GM23338 (cell line): ENCODE data around the gene ETV6. TPM values are rescaled to one million over a fixed set of nuclear protein-coding genes. Genes with fewer than 3 reads are reported as not detected.

Experiments used
- ATAC-seq: fragments of 200-7000 bp; cut with Tn5 transposase; 3 replicates; pipeline ENCODE4 v1.9.1; 2020
- DNase-seq: peaks from one replicate; pipeline ENCODE4 v3.0.0-alpha.2; 2015; ENCODE audit warnings: low spot score
- H2AFZ ChIP-seq: fragments of 200-600 bp; sonication (generic); 2 replicates; pipeline ENCODE4 v1.8.0; 2016; ENCODE audit warnings: antibody characterized with exemption, mild to moderate bottlenecking, moderate library complexity
- H3F3A ChIP-seq: fragments of 200-600 bp; sonication (generic); replicated peaks from 2 replicates; pipeline ENCODE4 v1.8.0; 2017; ENCODE audit warnings: antibody characterized with exemption, mixed run types, low read depth
- H3K27ac ChIP-seq: fragments of 200-600 bp; sonication (generic); 2 replicates; pipeline ENCODE4 v1.6.1; 2016; ENCODE audit warnings: low read depth
- H3K27me3 ChIP-seq: fragments of 200-600 bp; sonication (generic); 2 replicates; pipeline ENCODE4 v1.8.0; 2016; ENCODE audit warnings: mild to moderate bottlenecking, mixed run types, moderate library complexity; ENCODE audit not compliant: insufficient read depth
- H3K36me3 ChIP-seq: fragments of 200-600 bp; sonication (generic); 2 replicates; pipeline ENCODE4 v1.8.0; 2016; ENCODE audit warnings: mild to moderate bottlenecking; ENCODE audit not compliant: insufficient read depth
- H3K4me1 ChIP-seq: fragments of 200-600 bp; sonication (generic); 2 replicates; pipeline ENCODE4 v1.8.0; 2016; ENCODE audit warnings: mild to moderate bottlenecking, moderate library complexity; ENCODE audit not compliant: insufficient read depth
- H3K4me2 ChIP-seq: fragments of 200-600 bp; sonication (generic); 2 replicates; pipeline ENCODE4 v1.7.1; 2017; ENCODE audit warnings: mixed run types
- H3K4me3 ChIP-seq: fragments of 200-600 bp; sonication (generic); 2 replicates; pipeline ENCODE4 v1.6.1; 2016; ENCODE audit warnings: mixed run types
- H3K79me2 ChIP-seq: fragments of 200-600 bp; sonication (generic); replicated peaks from 2 replicates; pipeline ENCODE4 v1.8.0; 2017; ENCODE audit warnings: mild to moderate bottlenecking; ENCODE audit not compliant: insufficient read depth
- H3K9me2 ChIP-seq: fragments of 200-600 bp; sonication (generic); 2 replicates; pipeline ENCODE4 v1.8.0; 2017; ENCODE audit not compliant: insufficient read depth
- H4K20me1 ChIP-seq: fragments of 200-600 bp; sonication (generic); replicated peaks from 2 replicates; pipeline ENCODE4 v1.8.0; 2017; ENCODE audit warnings: mild to moderate bottlenecking; ENCODE audit not compliant: insufficient read depth
- H3K27ac Mint-ChIP-seq: 2 replicates; pipeline ENCODE4 v1.8.0; 2020; ENCODE audit warnings: inconsistent platforms, mild to moderate bottlenecking, moderate library complexity, mixed read lengths
- H3K27me3 Mint-ChIP-seq: 3 replicates; pipeline ENCODE4 v1.8.0; 2022; ENCODE audit warnings: low read depth, mild to moderate bottlenecking, moderate library complexity, mixed read lengths, inconsistent platforms; ENCODE audit not compliant: insufficient read depth, poor library complexity
- H3K36me3 Mint-ChIP-seq: 3 replicates; pipeline ENCODE4 v1.8.0; 2021; ENCODE audit warnings: low read depth, mild to moderate bottlenecking, inconsistent platforms, moderate library complexity, mixed read lengths
- H3K4me1 Mint-ChIP-seq: 3 replicates; pipeline ENCODE4 v1.8.0; 2020; ENCODE audit warnings: mild to moderate bottlenecking, inconsistent platforms, mixed read lengths
- H3K4me3 Mint-ChIP-seq: 3 replicates; pipeline ENCODE4 v1.8.0; 2021; ENCODE audit warnings: moderate library complexity, mild to moderate bottlenecking, inconsistent platforms, mixed read lengths
- H3K9me3 Mint-ChIP-seq: 3 replicates; pipeline ENCODE4 v1.8.0; 2020; ENCODE audit warnings: moderate library complexity, mild to moderate bottlenecking, inconsistent platforms, mixed read lengths
- CREB1 ChIP-seq: fragments of 250-450 bp; sonication (Bioruptor Pico); IDR thresholded peaks from 2 replicates; pipeline ENCODE4 v1.5.0; 2020; ENCODE audit warnings: low read depth, mild to moderate bottlenecking, moderate library complexity
- CTCF ChIP-seq, 2 experiments: fragments of 200-600 bp in 1 of 2; sonication (generic) in 1 of 2; conservative IDR thresholded peaks; 2 replicates each; pipeline versions ENCODE4 v1.5.1 to v1.6.1; 2016 to 2017; ENCODE audit warnings: antibody characterized with exemption in 2 of 2, low read depth in 2 of 2, mild to moderate bottlenecking in 2 of 2, moderate library complexity in 1 of 2
- ETS1 ChIP-seq: IDR thresholded peaks from 2 replicates; pipeline ENCODE4 v1.6.1; 2016; ENCODE audit warnings: antibody characterized with exemption
- EZH2 ChIP-seq: fragments of 200-600 bp; sonication (generic); IDR thresholded peaks from one replicate; pipeline ENCODE4 v1.8.0; 2017; ENCODE audit warnings: antibody characterized with exemption, mild to moderate bottlenecking, low read depth; ENCODE audit not compliant: unreplicated experiment
- EZH2phosphoT487 ChIP-seq: fragments of 200-600 bp; sonication (generic); IDR thresholded peaks from one replicate; pipeline ENCODE4 v1.8.1; 2018; ENCODE audit warnings: antibody characterized with exemption; ENCODE audit not compliant: unreplicated experiment
- JUNB ChIP-seq: IDR thresholded peaks from one replicate; pipeline ENCODE4 v1.6.1; 2016; ENCODE audit warnings: antibody characterized with exemption; ENCODE audit not compliant: unreplicated experiment
- NANOG ChIP-seq: IDR thresholded peaks from 2 replicates; pipeline ENCODE4 v1.6.1; 2016; ENCODE audit warnings: antibody characterized with exemption, borderline replicate concordance
- POLR2AphosphoS5 ChIP-seq: IDR thresholded peaks from 2 replicates; pipeline ENCODE4 v1.6.1; 2016; ENCODE audit warnings: antibody characterized with exemption, low read depth
- REST ChIP-seq: IDR thresholded peaks from one replicate; pipeline ENCODE4 v1.6.1; 2018; ENCODE audit warnings: antibody characterized with exemption; ENCODE audit not compliant: unreplicated experiment
- ZNF331 ChIP-seq: fragments of 250-450 bp; sonication (Bioruptor Pico); IDR thresholded peaks from 2 replicates; pipeline ENCODE4 v1.5.0; 2020; ENCODE audit warnings: low read depth, mild to moderate bottlenecking, moderate library complexity
- ZNF462 ChIP-seq: fragments of 250-450 bp; sonication (Bioruptor Pico); IDR thresholded peaks from 2 replicates; pipeline ENCODE4 v1.5.0; 2020; ENCODE audit warnings: mild to moderate bottlenecking, moderate library complexity
- polyA plus RNA-seq: library from polyadenylated mRNA; unstranded; fragments of >200 nt; fragmentation: Nextera tagmentation; extraction: Ambion mirVana; gene quantifications from 2 replicates; pipeline ENCODE4 v1.2.1, GENCODE V29; 2016
- total RNA-seq: library from RNA; depleted of rRNA; stranded (reverse); fragments of >200 nt; shearing (Covaris generic); gene quantifications from 2 replicates; pipeline ENCODE4 v1.2.3, GENCODE V29; 2014

The ETV6 gene
- total and polyA plus RNA-seq, 2 experiments from 2014 or later = 7.5 to 15.1 TPM

- H3K9me3 Mint-ChIP-seq = no peaks in the 10 kb centered on the region
- no peaks in the 10 kb centered on the region for H4K20me1 ChIP-seq
- H3K4me1 ChIP-seq = peaks cover 60% of the 10 kb centered on the region
- peak overlapping the region; percentile 47 for H3K4me2 ChIP-seq
- H3K4me3 Mint-ChIP-seq = no peak overlapping the region; the same call in 2 of the 3 replicates
- H3K27ac Mint-ChIP-seq = no peak overlapping the region; the same call in 1 of the 2 replicates
- H3K36me3 Mint-ChIP-seq = no peaks in the 10 kb centered on the region
- H3K4me1 Mint-ChIP-seq = peaks cover 24% of the 10 kb centered on the region
- DNase-seq (peak; percentile 75), ATAC-seq (peak; percentile 81)
- H3K27me3 ChIP-seq = no peaks in the 10 kb centered on the region
- TF ChIP-seq ZNF462 (CRISPR knock-in tag) (no peak), JUNB (no peak), CREB1 (CRISPR knock-in tag) (no peak), EZH2 (no peak), REST (no peak), NANOG (no peak), CTCF (conservative IDR thresholded peaks at IDR 0.05; ENCODE audit: low read depth in 2 of 2) (no peak), ZNF331 (CRISPR knock-in tag) (no peak), EZH2phosphoT487 (no peak), ETS1 (no peak), POLR2AphosphoS5 (no peak)
- H2AFZ ChIP-seq = no peak overlapping the region
- H3K9me2 ChIP-seq = no peaks in the 10 kb centered on the region
- no peaks in the 10 kb centered on the region for H3K36me3 ChIP-seq
- H3K79me2 ChIP-seq = no peaks in the 10 kb centered on the region
- peak overlapping the region; percentile 37 for H3K4me3 ChIP-seq
- peak overlapping the region; percentile 85 for H3K27ac ChIP-seq
- no peaks in the 10 kb centered on the region for H3F3A ChIP-seq
- peaks cover 13% of the 10 kb centered on the region for H3K27me3 Mint-ChIP-seq
Observed at GRCh38 chr12:11827091-11828061, 177.9 kb downstream of the ETV6 start.
